Glomerular visceral epithelial cell (primary cell): ENCODE data around the gene HTR1D.
A peak's percentile ranks its signal among the peaks of the same experiment; 100 is the strongest.

Source experiments
- DNase-seq: peaks from one replicate; pipeline ENCODE4 v3.0.0-alpha.2; 2016; ENCODE audit errors: extremely low spot score

Gene HTR1D

GRCh38 chr1:23150125-23150524 lies 67.2 kb downstream of the HTR1D start:
- no peak for DNase-seq

DNA sequence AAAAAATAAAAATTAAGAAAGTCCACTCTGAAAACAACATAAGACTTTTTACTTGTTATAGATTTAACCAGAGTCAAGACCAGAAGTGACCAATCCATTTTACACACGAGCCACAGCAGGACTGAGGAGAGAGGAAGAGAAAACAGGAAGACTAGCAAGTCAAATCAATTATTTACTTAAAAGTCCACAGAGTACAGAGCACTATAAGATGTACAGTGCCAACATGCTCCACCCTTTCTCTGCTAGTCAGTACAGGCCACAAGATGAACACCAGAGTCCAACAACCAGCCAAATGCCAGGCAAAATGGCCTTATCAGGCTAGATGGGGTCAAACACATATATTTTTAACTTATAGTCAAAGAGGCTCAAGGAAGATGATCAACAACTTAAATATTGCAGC lies 68.2 kb downstream of the HTR1D start:
- peak; percentile 46 for DNase-seq

GRCh38 chr1:23148084-23148483 lies 69.2 kb downstream of the HTR1D start:
- no peak for DNase-seq
